Breast epithelium (tissue), 3 donors: ENCODE measurements around the gene CNOT10.

Experiments
- POLR2A ChIP-seq: fragments of 450-650 bp; IDR thresholded peaks from one replicate; pipeline ENCODE4 v1.6.1; 2016; ENCODE audit warnings: antibody characterized with exemption, mild to moderate bottlenecking, moderate library complexity
- TF ChIP-seq, protein P1 (sequence below), 3 donors: fragments of 450-650 bp; IDR thresholded peaks; one replicate each; pipeline ENCODE4 v1.5.1; 2016 to 2017; ENCODE audit warnings: antibody characterized with exemption in 3 of 3, mild to moderate bottlenecking in 3 of 3, moderate library complexity in 3 of 3

DNA sequence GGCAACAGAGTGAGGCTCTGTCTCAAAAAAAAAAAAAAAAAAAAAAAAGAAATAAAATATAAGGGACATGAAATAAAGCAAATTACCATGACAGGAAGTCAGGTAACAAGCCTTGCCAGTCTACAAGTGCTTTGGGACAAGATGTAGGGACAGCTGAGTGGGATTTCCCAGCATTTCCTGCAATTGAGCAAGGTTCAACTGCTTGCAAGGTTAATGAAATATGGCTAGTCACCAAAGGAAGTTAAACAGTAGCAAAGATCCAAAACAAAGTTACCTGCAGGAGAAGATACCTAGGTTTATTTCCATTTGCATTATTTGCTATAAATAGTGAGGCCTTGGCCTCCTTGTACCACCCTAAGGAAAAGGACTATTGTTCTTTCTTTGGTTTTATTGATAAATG, 22.3 kb upstream of the CNOT10 start:
- TF ChIP-seq, protein P1, sequence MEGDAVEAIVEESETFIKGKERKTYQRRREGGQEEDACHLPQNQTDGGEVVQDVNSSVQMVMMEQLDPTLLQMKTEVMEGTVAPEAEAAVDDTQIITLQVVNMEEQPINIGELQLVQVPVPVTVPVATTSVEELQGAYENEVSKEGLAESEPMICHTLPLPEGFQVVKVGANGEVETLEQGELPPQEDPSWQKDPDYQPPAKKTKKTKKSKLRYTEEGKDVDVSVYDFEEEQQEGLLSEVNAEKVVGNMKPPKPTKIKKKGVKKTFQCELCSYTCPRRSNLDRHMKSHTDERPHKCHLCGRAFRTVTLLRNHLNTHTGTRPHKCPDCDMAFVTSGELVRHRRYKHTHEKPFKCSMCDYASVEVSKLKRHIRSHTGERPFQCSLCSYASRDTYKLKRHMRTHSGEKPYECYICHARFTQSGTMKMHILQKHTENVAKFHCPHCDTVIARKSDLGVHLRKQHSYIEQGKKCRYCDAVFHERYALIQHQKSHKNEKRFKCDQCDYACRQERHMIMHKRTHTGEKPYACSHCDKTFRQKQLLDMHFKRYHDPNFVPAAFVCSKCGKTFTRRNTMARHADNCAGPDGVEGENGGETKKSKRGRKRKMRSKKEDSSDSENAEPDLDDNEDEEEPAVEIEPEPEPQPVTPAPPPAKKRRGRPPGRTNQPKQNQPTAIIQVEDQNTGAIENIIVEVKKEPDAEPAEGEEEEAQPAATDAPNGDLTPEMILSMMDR (IDR thresholded peaks at IDR 0.05), result no peak
- no peak for TF ChIP-seq POLR2A
